ENCODE results near the gene MTUS2. TPM values are rescaled to one million over a fixed set of nuclear protein-coding genes. Genes with fewer than 3 reads are reported as not detected.

Gene MTUS2
- total and polyA plus RNA-seq, 9 of the 15 experiments (the other 6 are each of a cell fraction or from before 2014, with no cell fraction given): 0.01 to 0.28 (median 0.06) TPM; not detected in 1

DNA sequence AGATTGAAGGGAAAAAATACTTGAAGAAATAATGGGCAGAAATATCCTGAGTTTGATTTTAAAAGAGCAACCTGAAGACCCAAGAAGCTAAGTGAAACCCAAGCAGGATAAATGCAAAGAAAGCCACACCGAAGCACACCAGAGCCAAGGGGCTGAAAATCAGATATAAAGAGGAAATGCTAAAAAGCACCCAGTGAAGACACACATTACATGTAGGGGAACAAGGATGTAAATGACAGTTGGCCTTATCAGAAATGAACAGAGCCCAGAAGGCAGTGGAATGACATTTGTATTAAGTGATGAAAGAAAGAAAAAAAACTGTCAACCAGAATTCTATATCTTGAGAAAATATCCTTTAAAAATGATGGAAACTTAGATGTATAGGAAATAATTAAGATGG, 636.3 kb downstream of the MTUS2 start (continued):
- TF ChIP-seq TAL1 (IDR thresholded peaks at IDR 0.05) (peak; percentile 82), ZNF263 (CRISPR knock-in tag; IDR thresholded peaks at IDR 0.05; ENCODE audit: borderline replicate concordance) (no peak), GABPA (tag; conservative IDR thresholded peaks at IDR 0.05; ENCODE audit: low read depth) (no peak), ZNF232 (CRISPR knock-in tag; IDR thresholded peaks at IDR 0.05) (no peak), NFE2 (IDR thresholded peaks at IDR 0.05; ENCODE audit: low read depth) (no peak), ELF1 (tag; IDR thresholded peaks at IDR 0.05) (no peak), PTBP1 (IDR thresholded peaks at IDR 0.05; ENCODE audit: low read depth, low read length) (no peak), FOXJ2 (tag; IDR thresholded peaks at IDR 0.05) (no peak), BCL6 (CRISPR knock-in tag; IDR thresholded peaks at IDR 0.05) (no peak), SAFB (IDR thresholded peaks at IDR 0.05; ENCODE audit: borderline replicate concordance, low read depth, low read length) (no peak), HMGN3 (IDR thresholded peaks at IDR 0.05; ENCODE audit: borderline replicate concordance, extremely low read depth, insufficient read length, low read depth, low read length) (no peak), ARID1B (IDR thresholded peaks at IDR 0.05) (peak; percentile 93)
- TF ChIP-seq, protein P1, sequence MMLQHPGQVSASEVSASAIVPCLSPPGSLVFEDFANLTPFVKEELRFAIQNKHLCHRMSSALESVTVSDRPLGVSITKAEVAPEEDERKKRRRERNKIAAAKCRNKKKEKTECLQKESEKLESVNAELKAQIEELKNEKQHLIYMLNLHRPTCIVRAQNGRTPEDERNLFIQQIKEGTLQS (IDR thresholded peaks at IDR 0.05): no peak
- TF ChIP-seq, protein P1 (CRISPR knock-in tag; conservative IDR thresholded peaks at IDR 0.05): no peak
- TF ChIP-seq, protein P2, sequence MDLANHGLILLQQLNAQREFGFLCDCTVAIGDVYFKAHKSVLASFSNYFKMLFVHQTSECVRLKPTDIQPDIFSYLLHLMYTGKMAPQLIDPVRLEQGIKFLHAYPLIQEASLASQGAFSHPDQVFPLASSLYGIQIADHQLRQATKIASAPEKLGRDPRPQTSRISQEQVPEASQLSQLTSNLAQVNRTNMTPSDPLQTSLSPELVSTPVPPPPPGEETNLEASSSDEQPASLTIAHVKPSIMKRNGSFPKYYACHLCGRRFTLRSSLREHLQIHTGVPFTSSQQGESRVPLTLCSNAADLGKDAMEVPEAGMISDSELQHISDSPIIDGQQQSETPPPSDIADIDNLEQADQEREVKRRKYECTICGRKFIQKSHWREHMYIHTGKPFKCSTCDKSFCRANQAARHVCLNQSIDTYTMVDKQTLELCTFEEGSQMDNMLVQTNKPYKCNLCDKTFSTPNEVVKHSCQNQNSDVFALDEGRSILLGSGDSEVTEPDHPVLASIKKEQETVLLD (IDR thresholded peaks at IDR 0.05): no peak
- TF ChIP-seq, protein P3, sequence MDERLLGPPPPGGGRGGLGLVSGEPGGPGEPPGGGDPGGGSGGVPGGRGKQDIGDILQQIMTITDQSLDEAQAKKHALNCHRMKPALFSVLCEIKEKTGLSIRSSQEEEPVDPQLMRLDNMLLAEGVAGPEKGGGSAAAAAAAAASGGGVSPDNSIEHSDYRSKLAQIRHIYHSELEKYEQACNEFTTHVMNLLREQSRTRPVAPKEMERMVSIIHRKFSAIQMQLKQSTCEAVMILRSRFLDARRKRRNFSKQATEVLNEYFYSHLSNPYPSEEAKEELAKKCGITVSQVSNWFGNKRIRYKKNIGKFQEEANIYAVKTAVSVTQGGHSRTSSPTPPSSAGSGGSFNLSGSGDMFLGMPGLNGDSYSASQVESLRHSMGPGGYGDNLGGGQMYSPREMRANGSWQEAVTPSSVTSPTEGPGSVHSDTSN (CRISPR knock-in tag; IDR thresholded peaks at IDR 0.05; ENCODE audit: low read depth): no peak
- TF ChIP-seq, protein P3 (tag; conservative IDR thresholded peaks at IDR 0.05; ENCODE audit: low read depth): peak; percentile 90
- TF ChIP-seq, protein P4, sequence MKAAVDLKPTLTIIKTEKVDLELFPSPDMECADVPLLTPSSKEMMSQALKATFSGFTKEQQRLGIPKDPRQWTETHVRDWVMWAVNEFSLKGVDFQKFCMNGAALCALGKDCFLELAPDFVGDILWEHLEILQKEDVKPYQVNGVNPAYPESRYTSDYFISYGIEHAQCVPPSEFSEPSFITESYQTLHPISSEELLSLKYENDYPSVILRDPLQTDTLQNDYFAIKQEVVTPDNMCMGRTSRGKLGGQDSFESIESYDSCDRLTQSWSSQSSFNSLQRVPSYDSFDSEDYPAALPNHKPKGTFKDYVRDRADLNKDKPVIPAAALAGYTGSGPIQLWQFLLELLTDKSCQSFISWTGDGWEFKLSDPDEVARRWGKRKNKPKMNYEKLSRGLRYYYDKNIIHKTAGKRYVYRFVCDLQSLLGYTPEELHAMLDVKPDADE (conservative IDR thresholded peaks at IDR 0.05; ENCODE audit: control insufficient read depth, low read depth, low read length): no peak
- TF ChIP-seq, protein P5, sequence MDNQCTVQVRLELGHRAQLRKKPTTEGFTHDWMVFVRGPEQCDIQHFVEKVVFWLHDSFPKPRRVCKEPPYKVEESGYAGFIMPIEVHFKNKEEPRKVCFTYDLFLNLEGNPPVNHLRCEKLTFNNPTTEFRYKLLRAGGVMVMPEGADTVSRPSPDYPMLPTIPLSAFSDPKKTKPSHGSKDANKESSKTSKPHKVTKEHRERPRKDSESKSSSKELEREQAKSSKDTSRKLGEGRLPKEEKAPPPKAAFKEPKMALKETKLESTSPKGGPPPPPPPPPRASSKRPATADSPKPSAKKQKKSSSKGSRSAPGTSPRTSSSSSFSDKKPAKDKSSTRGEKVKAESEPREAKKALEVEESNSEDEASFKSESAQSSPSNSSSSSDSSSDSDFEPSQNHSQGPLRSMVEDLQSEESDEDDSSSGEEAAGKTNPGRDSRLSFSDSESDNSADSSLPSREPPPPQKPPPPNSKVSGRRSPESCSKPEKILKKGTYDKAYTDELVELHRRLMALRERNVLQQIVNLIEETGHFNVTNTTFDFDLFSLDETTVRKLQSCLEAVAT (IDR thresholded peaks at IDR 0.05): no peak
- TF ChIP-seq, protein P6, sequence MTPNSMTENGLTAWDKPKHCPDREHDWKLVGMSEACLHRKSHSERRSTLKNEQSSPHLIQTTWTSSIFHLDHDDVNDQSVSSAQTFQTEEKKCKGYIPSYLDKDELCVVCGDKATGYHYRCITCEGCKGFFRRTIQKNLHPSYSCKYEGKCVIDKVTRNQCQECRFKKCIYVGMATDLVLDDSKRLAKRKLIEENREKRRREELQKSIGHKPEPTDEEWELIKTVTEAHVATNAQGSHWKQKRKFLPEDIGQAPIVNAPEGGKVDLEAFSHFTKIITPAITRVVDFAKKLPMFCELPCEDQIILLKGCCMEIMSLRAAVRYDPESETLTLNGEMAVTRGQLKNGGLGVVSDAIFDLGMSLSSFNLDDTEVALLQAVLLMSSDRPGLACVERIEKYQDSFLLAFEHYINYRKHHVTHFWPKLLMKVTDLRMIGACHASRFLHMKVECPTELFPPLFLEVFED (CRISPR knock-in tag; conservative IDR thresholded peaks at IDR 0.05): no peak

All from K562 (cell line).